K562 (cell line): ENCODE results near the gene CPT1A. TPM values are rescaled to one million over a fixed set of nuclear protein-coding genes. Genes with fewer than 3 reads are reported as not detected.

ENCODE experiments used
- ATF1 ChIP-seq, 2 experiments: fragments of 450-650 bp in 1 of 2; IDR thresholded peaks; 2 replicates each; pipeline ENCODE4 v1.6.1; 2016; ENCODE audit warnings: missing compliant biosample characterization in 1 of 2, missing genetic modification characterization in 1 of 2
- BHLHE40 ChIP-seq: IDR thresholded peaks from 2 replicates; pipeline ENCODE4 v1.6.1; 2011; ENCODE audit warnings: low read length, improper control_type of control experiment
- CC2D1A ChIP-seq: fragments of 450-650 bp; IDR thresholded peaks from 2 replicates; pipeline ENCODE4 v1.6.1; 2017; ENCODE audit warnings: mild to moderate bottlenecking
- CXXC5 ChIP-seq: fragments of 250-450 bp; sonication (Bioruptor Pico); IDR thresholded peaks from 2 replicates; pipeline ENCODE4 v1.8.0; 2022; ENCODE audit warnings: inconsistent platforms, mild to moderate bottlenecking, moderate library complexity
- ELK1 ChIP-seq: sonication (generic); formaldehyde crosslinking; IDR thresholded peaks from 2 replicates; pipeline ENCODE4 v1.8.1; 2022; ENCODE audit warnings: missing genetic modification reagents
- FOXA3 ChIP-seq, 2 experiments: fragments of 450-650 bp in 1 of 2; sonication (generic) in 1 of 2; formaldehyde crosslinking; IDR thresholded peaks in 1 of 2; conservative IDR thresholded peaks in 1 of 2; 2 replicates each; pipeline versions ENCODE4 v1.4.0 to v1.8.0; 2020 to 2022; ENCODE audit warnings: mild to moderate bottlenecking in 2 of 2, missing genetic modification reagents in 1 of 2
- KAT2B ChIP-seq: IDR thresholded peaks from one replicate; pipeline ENCODE4 v1.6.1; 2012; ENCODE audit warnings: low read depth, mild to moderate bottlenecking, control low read depth, inconsistent platforms, low read length, moderate library complexity
- KDM2B ChIP-seq: fragments of 250-450 bp; sonication (Bioruptor Pico); IDR thresholded peaks from 2 replicates; pipeline ENCODE4 v1.8.0; 2021; ENCODE audit warnings: mild to moderate bottlenecking, moderate library complexity
- LEF1 ChIP-seq: fragments of 450-650 bp; IDR thresholded peaks from 2 replicates; pipeline ENCODE4 v1.6.1; 2016; ENCODE audit warnings: mild to moderate bottlenecking
- MTA3 ChIP-seq: fragments of 450-650 bp; formaldehyde crosslinking; IDR thresholded peaks from 2 replicates; pipeline ENCODE4 v1.6.1; 2017; ENCODE audit warnings: mild to moderate bottlenecking, borderline replicate concordance
- MYBL2 ChIP-seq, 2 experiments: fragments of 450-650 bp in 1 of 2; sonication (generic) in 1 of 2; formaldehyde crosslinking in 1 of 2; IDR thresholded peaks; 2 replicates each; pipeline versions ENCODE4 v1.6.1 to v1.8.1; 2017 to 2022; ENCODE audit warnings: borderline replicate concordance in 1 of 2, inconsistent platforms in 1 of 2, low read depth in 1 of 2, mild to moderate bottlenecking in 1 of 2, missing genetic modification reagents in 1 of 2, moderate library complexity in 1 of 2
- MYC ChIP-seq, 2 experiments: fragments of 250-450 bp in 1 of 2; sonication (Bioruptor Pico) in 1 of 2; IDR thresholded peaks; 2 replicates each; pipeline versions ENCODE4 v1.5.1 to v1.6.1; 2012 to 2021; ENCODE audit warnings: low read depth in 2 of 2, borderline replicate concordance in 1 of 2, improper control_type of control experiment in 1 of 2, low read length in 1 of 2, mild to moderate bottlenecking in 1 of 2, moderate library complexity in 1 of 2
- NFRKB ChIP-seq: fragments of 450-650 bp; IDR thresholded peaks from 2 replicates; pipeline ENCODE4 v1.6.1; 2016; ENCODE audit warnings: low read depth
- OTX1 ChIP-seq: fragments of 450-650 bp; formaldehyde crosslinking; IDR thresholded peaks from 2 replicates; pipeline ENCODE4 v1.4.0; 2022; ENCODE audit warnings: mild to moderate bottlenecking
- SMARCC2 ChIP-seq: fragments of 450-650 bp; IDR thresholded peaks from 2 replicates; pipeline ENCODE4 v1.6.1; 2017; ENCODE audit warnings: antibody characterized with exemption, moderate library complexity, mild to moderate bottlenecking, low read depth
- SP1 ChIP-seq: sonication (generic); formaldehyde crosslinking; IDR thresholded peaks from 2 replicates; pipeline ENCODE4 v1.8.1; 2022; ENCODE audit warnings: mild to moderate bottlenecking, missing genetic modification reagents
- TCF3 ChIP-seq: sonication (generic); formaldehyde crosslinking; IDR thresholded peaks from 2 replicates; pipeline ENCODE4 v1.4.0; 2020; ENCODE audit warnings: mild to moderate bottlenecking, missing genetic modification reagents
- USF1 ChIP-seq: sonication (generic); formaldehyde crosslinking; IDR thresholded peaks from 2 replicates; pipeline ENCODE4 v1.9.0; 2022; ENCODE audit warnings: mild to moderate bottlenecking, missing genetic modification reagents
- ZNF24 ChIP-seq: fragments of 450-650 bp; IDR thresholded peaks from 2 replicates; pipeline ENCODE4 v1.6.1; 2016
- ZNF584 ChIP-seq: fragments of 200-800 bp; sonication (Bioruptor generic); IDR thresholded peaks from 2 replicates; pipeline ENCODE4 v1.6.1; 2016; ENCODE audit warnings: low read depth, mild to moderate bottlenecking, missing genetic modification characterization, missing compliant biosample characterization
- polyA plus RNA-seq, 8 experiments: library from polyadenylated mRNA; depleted of rRNA in 4 of 8; stranded (reverse) in 5 of 8; unstranded in 3 of 8; fragments of >200 nt; fragmentation: Nextera tagmentation in 2 of 8; fragmentation: Illumina TruSeq in 1 of 8; extraction: Ambion mirVana in 2 of 8; extraction: Trizol in 1 of 8; gene quantifications; 2 replicates each; pipeline versions ENCODE4 v1.2.1 to v1.2.3, GENCODE V29; 2011 to 2014; ENCODE audit warnings: inconsistent platforms in 1 of 8, missing spikeins in 1 of 8
- total RNA-seq, 7 experiments: library from RNA; depleted of rRNA in 6 of 7; stranded (reverse); fragments of >200 nt in 6 of 7; fragmentation: Illumina TruSeq in 2 of 7; extraction: Trizol in 2 of 7; gene quantifications; 2 replicates each; pipeline versions ENCODE4 v1.2.1 to v1.2.3, GENCODE V29; 2011 to 2021; ENCODE audit warnings: low replicate concordance in 1 of 7
- TF ChIP-seq, protein P1 (sequence below): sonication (generic); formaldehyde crosslinking; IDR thresholded peaks from 2 replicates; pipeline ENCODE4 v1.8.0; 2022; ENCODE audit warnings: mild to moderate bottlenecking, missing genetic modification reagents
- TF ChIP-seq, protein P2 (sequence below), 2 experiments: IDR thresholded peaks in 1 of 2; conservative IDR thresholded peaks in 1 of 2; 2 replicates each; pipeline ENCODE4 v1.6.1; 2016; ENCODE audit warnings: low read depth in 2 of 2, mild to moderate bottlenecking in 1 of 2, missing compliant biosample characterization in 1 of 2, missing genetic modification characterization in 1 of 2, moderate library complexity in 1 of 2

Gene CPT1A
- total and polyA plus RNA-seq, 9 of the 15 experiments (the other 6 are each of a cell fraction or from before 2014, with no cell fraction given), result 2.6 to 29.1 (median 12.3) TPM

- TF ChIP-seq OTX1 (CRISPR knock-in tag) (no peak), USF1 (CRISPR knock-in tag) (peak; percentile 96), BHLHE40 (peak; percentile 57), CXXC5 (CRISPR knock-in tag) (no peak), MYBL2 (IDR thresholded peaks at IDR 0.05; ENCODE audit: low read depth) (no peak), MYBL2 (CRISPR knock-in tag; IDR thresholded peaks at IDR 0.05; ENCODE audit: borderline replicate concordance) (no peak), SP1 (CRISPR knock-in tag) (peak; percentile 64), FOXA3 (CRISPR knock-in tag; conservative IDR thresholded peaks at IDR 0.05 in 1 of 2, IDR thresholded peaks at IDR 0.05 in 1 of 2) (no peak), LEF1 (no peak), MYC (IDR thresholded peaks at IDR 0.05; ENCODE audit: low read depth, low read length) (peak; percentile 18; the same call in 1 of the 2 replicates), MYC (CRISPR knock-in tag; IDR thresholded peaks at IDR 0.05; ENCODE audit: borderline replicate concordance, low read depth) (no peak), SMARCC2 (no peak), KDM2B (CRISPR knock-in tag) (no peak), ZNF24 (peak; percentile 63; the same call in 1 of the 2 replicates), CC2D1A (no peak), NFRKB (no peak), ELK1 (CRISPR knock-in tag) (no peak), MTA3 (peak; percentile 27; the same call in 1 of the 2 replicates), KAT2B (no peak), ATF1 (CRISPR knock-in tag; IDR thresholded peaks at IDR 0.05) (no peak), ATF1 (tag; IDR thresholded peaks at IDR 0.05) (no peak), TCF3 (CRISPR knock-in tag) (0 out of 2 replicates have a peak, but pooled peaks have one; percentile 5), ZNF584 (CRISPR knock-in tag) (no peak)
- TF ChIP-seq, protein P1, sequence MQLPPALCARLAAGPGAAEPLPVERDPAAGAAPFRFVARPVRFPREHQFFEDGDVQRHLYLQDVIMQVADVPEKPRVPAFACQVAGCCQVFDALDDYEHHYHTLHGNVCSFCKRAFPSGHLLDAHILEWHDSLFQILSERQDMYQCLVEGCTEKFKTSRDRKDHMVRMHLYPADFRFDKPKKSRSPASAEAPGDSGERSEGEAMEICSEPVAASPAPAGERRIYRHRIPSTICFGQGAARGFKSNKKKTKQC (CRISPR knock-in tag), result no peak
- TF ChIP-seq, protein P2, sequence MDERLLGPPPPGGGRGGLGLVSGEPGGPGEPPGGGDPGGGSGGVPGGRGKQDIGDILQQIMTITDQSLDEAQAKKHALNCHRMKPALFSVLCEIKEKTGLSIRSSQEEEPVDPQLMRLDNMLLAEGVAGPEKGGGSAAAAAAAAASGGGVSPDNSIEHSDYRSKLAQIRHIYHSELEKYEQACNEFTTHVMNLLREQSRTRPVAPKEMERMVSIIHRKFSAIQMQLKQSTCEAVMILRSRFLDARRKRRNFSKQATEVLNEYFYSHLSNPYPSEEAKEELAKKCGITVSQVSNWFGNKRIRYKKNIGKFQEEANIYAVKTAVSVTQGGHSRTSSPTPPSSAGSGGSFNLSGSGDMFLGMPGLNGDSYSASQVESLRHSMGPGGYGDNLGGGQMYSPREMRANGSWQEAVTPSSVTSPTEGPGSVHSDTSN (CRISPR knock-in tag; IDR thresholded peaks at IDR 0.05; ENCODE audit: low read depth), result no peak
- TF ChIP-seq, protein P2 (tag; conservative IDR thresholded peaks at IDR 0.05; ENCODE audit: low read depth), result no peak
These were observed 60.9 kb downstream of the CPT1A start (continued) for GRCh38 chr11:68780829-68781228.
